GM19467 (cell line): ENCODE results near the gene FAT1.

Source experiments
- ATAC-seq: cut with Tn5 transposase; IDR thresholded peaks from one replicate; pipeline ENCODE4 v1.9.1; 2021; ENCODE audit warnings: mild to moderate bottlenecking, moderate library complexity; ENCODE audit not compliant: unreplicated experiment

Gene FAT1

DNA sequence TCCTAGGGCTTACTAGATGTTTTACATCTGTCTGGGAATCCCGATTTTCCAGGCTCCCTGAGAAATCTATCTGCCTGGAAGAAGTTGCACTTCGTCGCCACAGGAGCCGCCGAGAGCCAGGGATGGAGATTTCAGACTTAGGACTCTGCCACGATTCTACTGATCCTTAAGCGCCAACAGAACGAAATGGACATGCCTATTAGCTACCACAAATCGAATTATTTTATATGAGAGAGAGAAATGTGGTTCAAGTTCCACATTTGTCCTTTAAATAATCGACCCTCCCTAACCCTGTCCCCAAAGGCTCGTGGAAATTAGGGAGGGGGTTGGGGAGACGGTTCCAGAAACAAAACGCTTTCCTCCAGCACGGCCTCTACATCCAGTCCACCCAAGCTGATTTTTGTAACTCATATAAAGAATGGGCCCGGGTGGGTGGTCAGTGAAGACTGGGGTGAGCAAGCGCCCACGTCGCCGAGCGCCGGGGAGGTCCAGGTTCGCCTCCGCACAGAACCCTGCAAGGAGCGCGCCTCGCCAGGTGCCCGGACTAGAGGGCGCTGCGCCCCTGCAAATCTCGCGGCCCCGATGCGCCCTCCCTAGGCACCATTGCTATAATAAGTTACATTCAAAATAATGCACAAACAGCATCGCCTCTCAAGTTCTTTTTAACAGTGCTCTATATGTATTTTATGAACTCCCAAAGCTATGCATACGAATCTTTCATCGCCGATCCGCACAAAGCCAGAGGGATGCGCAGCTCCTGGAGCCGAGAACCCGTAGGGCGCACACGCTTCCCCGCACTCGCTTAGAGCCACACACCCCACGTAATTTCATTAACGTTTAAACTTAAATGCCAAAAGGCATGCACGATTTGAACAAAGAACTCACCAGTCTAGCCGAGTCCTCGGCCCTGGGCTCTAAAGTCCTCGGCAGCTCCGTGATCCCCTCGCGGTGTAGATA is 2.1 kb upstream of the FAT1 start:
- ATAC-seq, result no peak

- ATAC-seq, result no peak
Measured at GRCh38 chr4:186724864-186725468, 1.3 kb upstream of the FAT1 start.

DNA sequence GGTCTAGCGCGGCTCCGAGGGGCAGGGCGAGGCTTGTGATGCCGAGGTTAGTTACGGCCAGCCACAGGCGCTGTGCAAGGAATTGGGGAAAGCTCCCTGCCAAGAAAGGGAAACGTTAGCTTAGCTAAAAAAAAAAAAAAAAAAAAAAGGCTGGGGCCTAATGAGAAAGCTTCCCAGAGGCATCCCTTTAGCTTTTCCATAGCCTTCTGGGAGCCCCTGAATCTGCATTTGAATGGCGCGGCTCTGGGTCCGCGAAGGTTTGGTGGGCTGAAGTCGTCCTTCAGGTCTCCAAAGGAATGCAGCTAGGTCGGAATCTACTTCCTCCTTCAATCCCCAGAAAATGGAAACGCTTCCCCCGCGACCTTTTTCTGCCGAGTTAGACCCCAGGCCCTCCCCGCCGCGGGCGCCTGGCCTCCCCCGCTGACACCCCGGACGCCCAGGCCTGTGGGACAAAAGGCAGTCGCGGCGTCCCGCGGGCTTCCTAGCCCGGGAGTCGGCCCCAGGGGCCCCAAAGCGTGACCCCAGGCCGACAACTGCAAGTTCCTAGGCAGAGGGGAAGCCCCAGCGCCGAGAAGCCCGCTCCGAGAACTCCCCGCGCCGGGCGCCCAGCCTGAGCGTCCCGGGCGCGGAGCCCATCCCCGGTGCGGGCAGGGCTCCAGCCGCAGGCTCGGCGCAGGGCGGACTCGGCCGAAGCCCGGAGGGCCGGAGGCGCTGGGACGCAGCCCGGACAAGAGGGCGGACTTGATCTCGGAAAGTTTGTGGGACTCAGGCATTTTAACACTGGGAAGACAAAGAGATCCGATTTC is 605 bp upstream of the FAT1 start:
- ATAC-seq, result no peak

- no peak for ATAC-seq
Measured at GRCh38 chr4:186722796-186723291, 812 bp downstream of the FAT1 start.

DNA sequence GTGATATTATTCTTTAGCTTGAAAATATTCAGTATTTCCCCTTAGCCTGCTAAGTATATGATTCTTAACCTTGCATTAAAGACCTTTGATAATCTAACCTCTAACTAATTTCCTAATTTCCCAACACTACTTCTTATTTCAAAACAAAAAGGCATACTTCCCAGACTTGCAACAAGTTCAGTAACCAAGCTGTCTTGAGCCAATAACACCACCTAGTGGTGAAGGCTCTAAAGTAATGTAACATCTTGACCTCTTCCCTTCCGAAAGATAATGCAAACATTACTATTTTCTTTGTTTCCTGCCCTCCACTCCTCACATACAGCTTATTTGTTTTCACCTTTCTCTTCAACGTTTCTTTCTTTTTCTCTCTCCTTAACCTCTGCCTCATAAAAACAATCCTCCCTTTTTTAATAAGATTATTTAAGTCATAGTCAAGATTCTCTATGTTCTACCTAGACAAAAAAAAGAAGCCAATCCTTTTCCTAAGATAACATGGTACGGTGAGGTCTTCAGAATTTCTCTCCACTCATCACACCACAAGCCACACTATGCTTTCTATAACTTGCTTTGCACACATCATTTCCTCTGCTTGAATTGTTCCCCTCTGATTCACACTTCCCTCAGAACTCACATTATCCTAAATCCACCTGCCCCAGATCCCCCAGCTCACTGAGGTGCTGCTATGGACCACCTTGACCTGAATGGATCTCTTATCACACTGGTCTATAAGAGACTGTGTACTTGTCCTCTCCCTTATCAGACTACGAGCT is 3.5 kb downstream of the FAT1 start:
- ATAC-seq, result no peak

DNA sequence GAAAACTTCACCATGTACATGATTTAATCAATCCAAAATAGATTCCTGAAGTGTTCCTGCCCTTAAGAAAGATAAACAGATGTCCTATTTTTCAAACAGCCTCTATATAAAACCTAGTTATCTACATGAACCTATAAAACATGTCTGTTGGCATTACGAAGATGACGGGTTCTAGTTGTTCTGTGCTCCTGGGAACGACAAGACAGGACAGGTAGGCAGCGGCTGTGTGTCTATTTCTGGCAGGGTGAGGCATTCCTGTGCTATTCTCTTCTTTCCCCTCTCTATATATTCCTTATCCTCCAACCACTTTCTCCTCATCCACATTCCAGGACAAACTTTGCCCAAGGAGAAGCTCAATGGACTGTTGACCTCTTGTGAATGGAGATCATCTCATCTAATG is 6.1 kb downstream of the FAT1 start:
- ATAC-seq, result no peak

DNA sequence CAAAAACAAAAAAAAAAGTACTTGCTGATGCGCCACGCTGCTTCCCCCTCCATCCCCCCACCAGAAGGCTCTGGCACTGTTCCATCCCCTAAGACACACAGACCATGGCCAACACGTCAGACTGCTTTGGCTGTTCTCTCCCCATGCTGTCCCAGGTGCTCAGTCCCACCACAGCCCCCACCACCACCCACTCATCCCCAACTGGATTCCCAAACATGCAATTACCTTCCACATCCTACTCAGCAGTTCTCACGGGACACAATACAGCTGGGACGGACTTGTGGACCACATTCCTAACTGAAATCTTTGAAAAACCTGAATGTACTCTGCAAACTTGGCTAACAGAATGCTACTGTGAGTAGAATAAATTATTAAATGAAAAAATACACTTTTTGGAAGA is 8.6 kb downstream of the FAT1 start:
- ATAC-seq, result no peak

DNA sequence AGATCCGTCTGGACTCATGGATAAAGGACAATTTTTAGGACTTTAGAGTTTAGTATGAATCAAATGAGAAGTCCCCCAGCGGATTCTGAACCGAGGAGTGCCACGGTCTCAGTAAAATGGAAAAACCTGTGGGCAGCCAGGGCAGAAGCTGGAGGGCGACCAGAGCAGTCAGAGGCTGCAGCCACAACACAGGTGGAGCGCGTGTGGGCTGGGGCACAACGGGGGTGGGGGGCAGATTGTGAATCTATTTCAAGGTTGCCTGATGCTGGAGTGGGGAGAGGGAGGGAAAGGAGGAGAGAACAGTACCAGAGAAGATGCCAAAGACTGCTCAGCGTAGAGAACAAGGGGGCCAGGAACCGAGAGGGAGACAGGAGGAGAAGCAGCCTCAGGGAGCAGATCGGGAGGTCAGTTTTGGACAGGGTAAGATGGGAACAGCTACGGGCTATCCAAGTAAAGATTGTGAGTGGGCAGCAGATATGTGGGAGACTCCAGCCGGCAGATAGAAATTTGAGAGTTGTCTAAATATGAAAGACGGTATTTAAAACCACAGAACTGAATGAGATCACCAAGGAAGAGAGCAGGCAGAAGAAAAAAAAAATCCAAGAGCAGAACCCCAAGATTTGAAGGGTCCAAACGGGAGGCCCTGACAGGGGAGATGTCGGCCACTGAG is 9.5 kb downstream of the FAT1 start:
- no peak for ATAC-seq

GRCh38 chr4:186712690-186713089 is 11.0 kb downstream of the FAT1 start:
- no peak for ATAC-seq

- no peak for ATAC-seq
Measured at GRCh38 chr4:186710521-186711119, 13.0 kb downstream of the FAT1 start.

GRCh38 chr4:186709517-186709916 is 14.1 kb downstream of the FAT1 start:
- no peak for ATAC-seq

DNA sequence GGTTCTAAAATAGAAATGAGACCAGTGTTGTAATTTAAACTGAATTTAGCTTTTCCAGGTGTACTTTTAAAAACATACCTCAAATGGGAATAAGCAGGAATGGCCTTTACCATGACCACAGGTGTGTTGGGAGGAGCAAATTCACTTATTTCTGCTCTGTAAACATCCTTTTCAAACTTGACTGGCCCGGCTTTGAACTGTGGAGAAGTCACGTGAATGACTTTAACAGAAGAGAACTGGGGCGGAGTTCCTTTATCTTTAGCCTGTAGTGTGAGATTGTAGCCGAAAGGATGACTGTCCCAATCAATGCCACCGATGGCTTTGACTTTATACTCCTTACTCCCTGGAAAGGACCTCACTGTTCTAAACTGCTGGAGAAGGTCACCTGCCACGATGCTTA is 15.1 kb downstream of the FAT1 start:
- no peak for ATAC-seq

DNA sequence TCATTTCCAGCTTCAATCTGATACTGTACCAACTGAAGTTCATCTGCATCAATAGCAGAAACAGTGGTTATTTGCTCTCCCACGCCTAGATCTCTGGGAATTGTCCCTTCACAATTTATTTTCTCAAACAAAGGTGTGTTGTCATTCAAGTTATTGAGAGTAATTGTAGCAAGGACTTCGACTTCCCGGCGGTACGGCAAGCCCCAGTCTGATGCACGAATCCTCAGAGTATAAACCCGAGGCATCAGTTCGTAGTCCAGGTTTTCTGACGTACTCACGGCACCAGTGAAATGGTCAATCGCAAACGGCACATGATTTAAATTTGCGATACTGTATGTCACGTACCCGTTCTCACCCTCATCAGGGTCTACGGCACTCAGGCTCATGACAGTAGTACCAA is 15.7 kb downstream of the FAT1 start:
- no peak for ATAC-seq

DNA sequence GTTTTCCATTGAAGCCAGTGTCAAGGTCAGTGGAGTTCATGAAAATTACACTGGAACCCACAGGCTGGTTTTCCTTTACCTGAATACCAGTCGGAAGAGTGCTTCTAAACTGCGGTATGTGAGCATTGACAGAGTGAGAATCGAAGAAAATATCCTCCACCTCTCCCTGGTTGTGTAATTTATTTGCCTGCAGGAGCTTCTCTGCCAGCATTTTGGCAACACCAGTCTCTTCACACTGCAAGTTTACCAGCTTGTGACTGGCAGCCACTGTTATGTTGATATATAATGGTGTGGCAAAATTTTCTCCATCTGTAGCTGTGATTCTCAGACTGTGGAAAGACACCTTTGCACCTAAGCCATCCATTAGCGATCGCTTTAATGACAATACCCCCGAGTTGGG is 16.1 kb downstream of the FAT1 start:
- no peak for ATAC-seq

- no peak for ATAC-seq
Measured at GRCh38 chr4:186704057-186704456, 19.6 kb downstream of the FAT1 start.

DNA sequence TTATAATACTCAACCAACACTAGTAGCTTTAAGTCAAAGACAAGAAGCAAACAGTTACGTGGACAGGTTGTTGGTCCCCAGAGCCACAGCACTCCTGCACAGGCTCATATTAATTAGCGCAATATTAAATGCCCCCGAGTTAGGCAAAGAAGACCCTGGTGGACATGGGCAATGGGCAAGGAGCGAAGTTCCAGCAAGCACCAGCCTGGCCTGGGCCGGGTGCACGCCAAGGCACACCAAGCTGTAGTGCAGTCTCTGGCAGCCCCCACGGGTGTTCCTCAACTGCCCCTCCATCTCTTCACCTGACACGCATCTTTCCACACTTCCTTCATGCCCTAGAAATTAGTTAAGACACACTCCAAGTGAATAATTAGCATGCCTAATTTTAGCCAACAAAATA is 20.1 kb downstream of the FAT1 start:
- no peak for ATAC-seq

DNA sequence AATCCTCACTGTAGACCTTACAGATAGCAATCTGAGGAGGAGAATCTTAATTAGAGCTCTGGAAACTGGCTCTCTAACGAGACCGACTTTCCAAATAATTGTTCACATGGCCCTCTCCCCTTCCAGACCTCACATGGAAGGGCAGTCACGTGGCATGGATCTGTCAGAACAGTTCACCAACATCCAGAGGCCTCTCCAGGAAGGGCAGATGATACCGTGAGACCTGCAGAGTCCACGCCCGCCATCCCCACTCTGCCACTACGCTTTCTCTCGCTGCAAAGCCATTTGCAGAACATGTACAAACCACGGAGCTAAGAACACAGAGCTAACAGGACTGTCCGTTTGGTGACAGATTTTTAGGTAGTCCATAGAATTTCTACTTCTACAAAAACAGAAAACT is 20.7 kb downstream of the FAT1 start:
- no peak for ATAC-seq

DNA sequence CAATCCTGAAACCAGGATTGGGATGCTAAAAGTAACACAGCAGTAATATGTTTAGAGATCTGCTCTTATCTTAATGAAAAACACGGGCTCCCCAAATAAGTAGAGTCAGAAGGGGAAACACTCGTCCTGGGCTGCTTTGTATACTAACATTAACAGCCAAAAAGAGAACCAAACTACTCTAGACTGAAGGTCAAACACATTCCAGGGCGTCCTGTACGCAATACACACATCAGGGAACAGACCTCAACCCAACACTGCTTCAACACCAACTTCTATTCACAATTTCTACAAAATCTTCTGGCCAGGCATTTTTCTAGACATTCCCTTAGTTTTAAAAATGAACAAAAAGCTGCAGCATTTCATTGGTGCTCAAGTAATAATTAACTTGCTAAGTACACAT is 21.4 kb downstream of the FAT1 start:
- no peak for ATAC-seq

DNA sequence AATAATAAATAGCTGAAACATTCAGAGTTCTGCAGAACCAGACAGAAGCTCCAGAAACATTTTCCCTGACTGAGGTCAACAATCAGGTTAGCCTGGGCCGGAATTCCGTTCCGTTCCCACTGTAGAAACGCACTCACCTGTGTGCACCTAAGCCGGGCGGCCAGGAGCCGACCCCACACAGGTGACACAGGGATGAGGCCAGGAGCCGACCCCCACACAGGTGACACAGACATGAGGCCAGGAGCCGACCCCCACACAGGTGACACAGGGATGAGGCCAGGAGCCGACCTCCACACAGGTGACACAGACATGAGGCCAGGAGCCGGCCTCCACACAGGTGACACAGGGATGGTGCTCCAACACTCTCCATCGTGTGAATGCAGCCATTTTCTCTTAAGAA is 21.9 kb downstream of the FAT1 start:
- no peak for ATAC-seq

DNA sequence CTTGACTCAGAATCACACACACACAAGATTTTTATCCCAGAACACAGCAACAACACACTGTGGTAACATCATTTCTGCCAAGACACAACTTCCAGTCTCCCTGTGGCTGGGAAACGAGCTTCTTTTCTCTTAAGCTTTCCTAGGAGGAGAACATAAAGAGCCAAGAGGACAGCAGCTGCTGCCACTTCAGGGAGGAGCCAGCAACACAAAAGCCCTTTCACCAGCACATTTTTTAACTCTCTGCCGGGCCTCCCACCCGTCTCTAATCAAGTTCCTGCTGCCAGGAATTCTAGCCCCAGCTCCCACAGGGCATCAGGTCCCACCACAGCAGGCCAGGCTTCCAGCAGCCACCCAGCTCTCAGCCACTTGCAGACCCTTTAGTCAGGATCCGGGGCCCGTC is 22.4 kb downstream of the FAT1 start:
- ATAC-seq, result no peak
